Uterus (tissue), 4 donors: ENCODE results near the gene B3GNT3. TPM values are rescaled to one million over a fixed set of nuclear protein-coding genes. Genes with fewer than 3 reads are reported as not detected.

Source experiments
- DNase-seq, 2 donors: peaks; one replicate each; pipeline ENCODE4 v3.0.0-alpha.2; 2019 to 2020
- H3K27ac ChIP-seq, 2 donors: fragments of 200-600 bp; sonication (generic); 1 replicate in 1 of 2; 2 replicates in 1 of 2; pipeline ENCODE4 v1.5.1; 2016 to 2018
- H3K27me3 ChIP-seq, 2 donors: fragments of 200-600 bp; sonication (generic); one replicate each; pipeline ENCODE4 v1.5.1; 2018 to 2019; ENCODE audit warnings: control low read depth in 1 of 2
- H3K36me3 ChIP-seq, 2 donors: fragments of 200-600 bp; sonication (generic); one replicate each; pipeline ENCODE4 v1.5.1; 2019; ENCODE audit warnings: control low read depth in 1 of 2
- H3K4me1 ChIP-seq, 2 donors: fragments of 200-600 bp; sonication (generic); one replicate each; pipeline ENCODE4 v1.5.1; 2018 to 2019; ENCODE audit warnings: control low read depth in 1 of 2
- H3K4me3 ChIP-seq, 2 donors: fragments of 200-600 bp; sonication (generic); 1 replicate in 1 of 2; 2 replicates in 1 of 2; pipeline ENCODE4 v1.5.1; 2018 to 2019; ENCODE audit warnings: mild to moderate bottlenecking in 1 of 2
- H3K9me3 ChIP-seq, 2 donors: fragments of 200-600 bp; sonication (generic); one replicate each; pipeline ENCODE4 v1.5.1; 2019; ENCODE audit warnings: control low read depth in 1 of 2
- CTCF ChIP-seq, 4 experiments: fragments of 200-600 bp in 2 of 4; fragments of 450-650 bp in 2 of 4; sonication (generic) in 2 of 4; IDR thresholded peaks; one replicate each; pipeline ENCODE4 v1.5.1; 2016 to 2019; ENCODE audit warnings: antibody characterized with exemption in 4 of 4, mild to moderate bottlenecking in 2 of 4, moderate library complexity in 1 of 4
- POLR2A ChIP-seq, 2 donors: fragments of 450-650 bp; IDR thresholded peaks; one replicate each; pipeline ENCODE4 v1.6.1; 2016; ENCODE audit warnings: antibody characterized with exemption in 2 of 2, mild to moderate bottlenecking in 1 of 2, moderate library complexity in 1 of 2
- intact Hi-C: fragments of 100-400 bp; cut with DNase I; formaldehyde crosslinking; loops from one replicate; pipeline ENCODE4 v1.15.1; 2023; ENCODE audit warnings: low total_unique reads
- total RNA-seq, 4 donors: library from RNA; depleted of rRNA in 3 of 4; stranded (reverse); fragments of >200 nt in 3 of 4; gene quantifications; one replicate each; pipeline versions ENCODE4 v1.1.0 to v1.2.4, GENCODE V29; 2014 to 2023
- donor health status: DM: yes; HTN: yes; CAD: no.

Gene B3GNT3
- total RNA-seq, 4 donors from 2014 or later, result 1.4 TPM; not detected in 3

GRCh38 chr19:17754634-17755442 is 40.1 kb upstream of the B3GNT3 start:
- intact Hi-C loops, result no loop called here
- DNase-seq, result no peak
- Histone ChIP-seq H3K4me3 (no peak overlapping the region), H3K36me3 (no peaks in the 10 kb centered on the region), H3K9me3 (no peaks in the 10 kb centered on the region), H3K27ac (no peak overlapping the region), H3K27me3 (no peaks in the 10 kb centered on the region), H3K4me1 (no peaks in the 10 kb centered on the region)
- no peak for TF ChIP-seq CTCF (IDR thresholded peaks at IDR 0.05)
- TF ChIP-seq POLR2A (IDR thresholded peaks at IDR 0.05), result no peak

- Histone ChIP-seq H3K9me3 (no peaks in the 10 kb centered on the region), H3K4me3 (no peak overlapping the region), H3K36me3 (no peaks in the 10 kb centered on the region), H3K27ac (no peak overlapping the region), H3K27me3 (no peaks in the 10 kb centered on the region), H3K4me1 (no peaks in the 10 kb centered on the region)
- intact Hi-C loops, result no loop called here
- no peak for DNase-seq
- TF ChIP-seq CTCF (IDR thresholded peaks at IDR 0.05) (no peak), POLR2A (IDR thresholded peaks at IDR 0.05) (no peak)
Measured at GRCh38 chr19:17755443-17755890, 39.5 kb upstream of the B3GNT3 start.

- Histone ChIP-seq H3K36me3 (no peaks in the 10 kb centered on the region), H3K27ac (no peak overlapping the region), H3K9me3 (no peaks in the 10 kb centered on the region), H3K4me1 (no peaks in the 10 kb centered on the region), H3K27me3 (no peaks in the 10 kb centered on the region), H3K4me3 (no peak overlapping the region)
- intact Hi-C loops, result no loop called here
- DNase-seq, result no peak
- TF ChIP-seq CTCF (IDR thresholded peaks at IDR 0.05), result no peak
- no peak for TF ChIP-seq POLR2A (IDR thresholded peaks at IDR 0.05)
Measured at GRCh38 chr19:17755977-17756670, 38.8 kb upstream of the B3GNT3 start.

- no peaks in the 10 kb centered on the region for H3K27me3 ChIP-seq
Measured at GRCh38 chr19:17757125-17757524, 37.8 kb upstream of the B3GNT3 start.

More at GRCh38 chr19:17757125-17757524, 37.8 kb upstream of the B3GNT3 start:
- no peaks in the 10 kb centered on the region for H3K4me1 ChIP-seq
- peak; percentile 26 to 53 for DNase-seq
- H3K9me3 ChIP-seq, result no peaks in the 10 kb centered on the region
- H3K27ac ChIP-seq, result no peak overlapping the region
- no peaks in the 10 kb centered on the region for H3K36me3 ChIP-seq
- no peak overlapping the region for H3K4me3 ChIP-seq
- intact Hi-C loops, result no loop called here
- TF ChIP-seq POLR2A (IDR thresholded peaks at IDR 0.05), result no peak
- TF ChIP-seq CTCF (IDR thresholded peaks at IDR 0.05), result no peak
